HG02885 (cell line): ENCODE data around the gene JDP2.

ENCODE experiments used
- ATAC-seq: cut with Tn5 transposase; IDR thresholded peaks from one replicate; pipeline ENCODE4 v1.9.1; 2021; ENCODE audit warnings: mild to moderate bottlenecking; ENCODE audit not compliant: unreplicated experiment, poor library complexity

JDP2 gene

GRCh38 chr14:75434890-75435248, 7.0 kb downstream of the JDP2 start:
- ATAC-seq: no peak

GRCh38 chr14:75435473-75435872, 7.7 kb downstream of the JDP2 start:
- no peak for ATAC-seq

DNA sequence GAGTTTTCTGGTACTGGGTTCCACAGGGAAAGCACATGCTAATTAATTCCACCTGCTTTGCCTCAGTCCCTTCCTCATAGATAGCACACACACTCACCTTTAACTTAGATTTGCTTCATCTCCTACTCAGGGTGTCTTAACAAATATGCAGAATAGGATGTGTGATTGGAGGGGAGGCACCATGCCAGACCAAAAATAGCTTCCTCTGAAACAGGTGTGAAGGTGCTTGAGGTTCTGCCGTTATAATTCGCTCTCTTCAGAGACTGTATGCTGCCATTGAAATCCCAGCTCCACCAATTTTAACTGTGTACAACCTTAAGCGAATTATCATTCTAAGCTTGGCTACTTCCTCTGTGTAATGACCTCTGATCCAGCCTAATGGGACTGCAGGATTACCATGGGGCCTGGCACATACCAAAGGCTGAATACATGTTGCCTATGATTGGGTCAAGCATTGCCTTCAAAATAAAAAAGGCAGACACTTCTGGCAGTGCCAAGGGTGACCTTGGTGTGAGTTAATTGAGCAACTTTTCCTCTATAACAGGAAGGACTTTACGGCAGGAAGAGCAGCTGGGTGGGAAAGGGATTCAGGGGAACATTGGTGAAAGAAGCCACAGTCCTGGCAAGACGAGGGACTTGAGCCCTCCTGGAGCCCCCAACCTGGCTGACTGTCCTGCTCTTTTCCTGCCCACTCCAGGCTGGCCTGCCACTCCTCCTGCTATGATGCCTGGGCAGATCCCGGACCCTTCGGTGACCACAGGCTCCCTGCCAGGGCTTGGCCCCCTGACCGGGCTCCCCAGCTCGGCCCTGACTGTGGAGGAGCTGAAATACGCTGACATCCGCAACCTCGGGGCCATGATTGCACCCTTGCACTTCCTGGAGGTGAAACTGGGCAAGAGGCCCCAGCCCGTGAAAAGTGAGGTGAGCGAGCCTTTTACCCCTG, 9.7 kb downstream of the JDP2 start:
- ATAC-seq: no peak

DNA sequence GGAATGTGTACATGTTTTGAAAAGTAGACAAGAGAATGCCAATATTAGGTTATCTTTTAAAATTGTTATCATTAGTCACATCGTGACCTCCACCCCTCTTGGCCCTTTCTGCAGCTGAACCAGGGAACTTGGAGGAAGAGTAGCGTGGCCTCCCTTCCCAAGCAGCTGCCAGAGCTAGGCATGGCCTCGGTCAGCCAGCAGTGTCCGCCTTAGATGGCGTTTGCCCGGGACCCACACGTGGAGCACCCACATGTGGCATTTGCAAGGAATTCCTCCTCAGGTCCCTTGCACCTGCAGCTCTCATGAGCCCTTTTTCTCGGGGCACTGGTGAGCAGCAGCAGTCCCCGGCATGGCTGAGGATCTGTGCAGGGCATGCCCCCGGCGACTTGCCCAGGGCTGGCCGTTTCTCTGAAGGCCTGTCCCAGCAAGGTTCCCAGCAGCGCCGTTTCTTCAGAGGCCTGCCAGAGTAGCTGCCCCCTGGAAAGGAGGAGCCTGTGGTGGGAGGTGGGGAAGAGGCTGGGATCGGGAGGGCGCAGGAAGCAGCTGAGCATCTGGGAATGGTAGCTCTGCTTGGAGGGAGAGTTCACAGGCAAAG, 10.8 kb downstream of the JDP2 start:
- ATAC-seq: no peak

GRCh38 chr14:75439989-75440388, 12.2 kb downstream of the JDP2 start:
- ATAC-seq: no peak

- no peak for ATAC-seq
Observed at GRCh38 chr14:75440733-75441477, 13.1 kb downstream of the JDP2 start.

DNA sequence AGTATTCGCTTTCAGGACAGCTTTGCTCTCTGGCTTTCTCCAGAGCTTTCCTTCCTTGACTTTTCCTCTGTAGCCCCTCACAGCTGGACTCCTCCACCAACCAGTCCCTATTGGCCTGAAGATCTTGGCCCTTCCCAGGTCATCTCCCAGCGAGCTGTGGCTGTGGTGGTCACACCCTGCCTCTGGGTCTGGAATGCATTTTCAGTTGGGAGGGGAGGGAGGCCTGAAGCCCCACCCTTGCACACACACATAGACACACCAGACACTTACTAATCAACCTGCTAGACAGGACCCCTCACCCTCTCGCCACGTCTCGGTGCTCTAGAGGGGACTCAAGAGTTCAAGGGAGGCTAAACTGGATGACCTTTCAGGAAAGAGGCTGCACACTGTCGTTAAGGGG, 13.9 kb downstream of the JDP2 start:
- ATAC-seq: no peak

DNA sequence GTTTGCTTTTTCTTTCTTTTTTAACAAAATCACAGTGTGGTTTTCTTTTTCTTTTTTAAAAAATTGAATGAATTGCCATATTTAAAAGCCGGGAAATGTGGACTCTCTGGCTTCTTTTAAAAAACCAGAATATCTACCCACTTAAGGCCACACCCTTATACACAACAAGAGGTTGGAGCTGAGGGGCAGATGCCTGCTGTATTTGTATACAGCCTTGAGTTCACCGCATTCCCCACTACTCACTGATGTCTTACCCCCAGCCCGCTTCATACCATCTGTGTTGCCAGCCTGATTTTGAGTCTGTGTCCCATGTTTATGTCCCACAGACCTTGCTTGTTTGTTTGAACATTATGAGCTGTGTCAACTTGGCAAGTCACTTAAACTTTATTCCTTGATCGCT, 14.3 kb downstream of the JDP2 start:
- ATAC-seq: no peak

GRCh38 chr14:75442642-75443041, 14.8 kb downstream of the JDP2 start:
- ATAC-seq: no peak

GRCh38 chr14:75443203-75443969, 15.6 kb downstream of the JDP2 start:
- no peak for ATAC-seq

- ATAC-seq: no peak
Observed at GRCh38 chr14:75445236-75445635, 17.4 kb downstream of the JDP2 start.

GRCh38 chr14:75445963-75446362, 18.1 kb downstream of the JDP2 start:
- no peak for ATAC-seq

GRCh38 chr14:75446447-75446846, 18.6 kb downstream of the JDP2 start:
- ATAC-seq: no peak

DNA sequence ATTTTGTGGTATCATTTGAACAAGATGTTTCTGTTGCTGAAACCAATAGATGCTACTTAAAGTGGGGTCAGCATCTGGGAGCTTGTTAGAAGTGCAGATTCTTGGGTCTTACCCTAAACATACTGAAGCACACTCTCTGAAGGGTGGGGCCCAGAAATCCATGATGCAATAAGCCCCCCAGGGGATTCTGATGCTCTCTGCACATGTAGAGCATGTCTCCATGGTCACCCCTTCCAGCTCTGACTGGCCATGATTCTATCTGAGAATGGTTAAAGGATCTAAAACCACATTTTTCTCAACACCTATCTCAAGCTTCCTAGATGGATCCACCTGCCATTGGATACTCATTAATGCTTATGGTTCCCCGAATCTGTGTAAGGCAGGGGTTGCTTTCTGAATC, 20.4 kb downstream of the JDP2 start:
- ATAC-seq: no peak

DNA sequence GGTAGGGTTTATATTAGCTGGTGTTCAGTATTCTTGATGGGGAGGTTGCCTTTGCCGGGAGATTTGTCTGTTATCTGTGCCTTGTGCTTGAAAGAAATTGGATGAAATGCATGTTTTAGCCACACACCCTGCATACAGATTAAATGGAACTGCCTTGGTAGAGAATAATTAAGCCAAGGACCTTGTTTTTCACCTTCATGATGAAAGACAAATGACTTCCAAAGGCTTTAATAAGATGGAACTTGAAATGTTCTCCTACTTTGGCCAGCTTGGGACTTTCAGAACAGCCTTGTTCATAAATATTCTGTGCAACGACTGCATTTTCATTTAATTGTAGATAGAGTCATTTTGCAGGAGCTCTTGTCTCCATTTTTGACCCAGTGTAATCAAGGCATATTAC, 21.2 kb downstream of the JDP2 start:
- no peak for ATAC-seq

DNA sequence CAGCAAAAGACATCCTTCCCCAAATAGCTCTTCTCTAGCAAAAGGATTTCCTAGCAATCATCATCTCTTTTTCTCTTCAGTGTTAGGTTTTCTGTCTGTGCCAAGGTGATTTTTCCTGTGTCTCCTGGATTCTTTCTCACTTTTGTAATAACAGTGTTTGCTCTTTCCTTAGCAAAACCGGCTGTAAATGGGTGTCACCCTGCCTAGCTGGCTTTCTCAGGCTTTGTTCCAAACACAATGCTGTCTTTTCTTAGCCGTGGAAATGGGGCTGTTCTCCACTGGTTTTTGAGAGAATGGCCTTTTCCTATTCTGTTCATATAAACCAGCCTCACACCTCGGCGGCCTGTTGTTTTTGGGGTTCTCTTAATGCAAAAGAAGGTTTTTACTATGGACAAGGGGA, 21.9 kb downstream of the JDP2 start:
- ATAC-seq: no peak

DNA sequence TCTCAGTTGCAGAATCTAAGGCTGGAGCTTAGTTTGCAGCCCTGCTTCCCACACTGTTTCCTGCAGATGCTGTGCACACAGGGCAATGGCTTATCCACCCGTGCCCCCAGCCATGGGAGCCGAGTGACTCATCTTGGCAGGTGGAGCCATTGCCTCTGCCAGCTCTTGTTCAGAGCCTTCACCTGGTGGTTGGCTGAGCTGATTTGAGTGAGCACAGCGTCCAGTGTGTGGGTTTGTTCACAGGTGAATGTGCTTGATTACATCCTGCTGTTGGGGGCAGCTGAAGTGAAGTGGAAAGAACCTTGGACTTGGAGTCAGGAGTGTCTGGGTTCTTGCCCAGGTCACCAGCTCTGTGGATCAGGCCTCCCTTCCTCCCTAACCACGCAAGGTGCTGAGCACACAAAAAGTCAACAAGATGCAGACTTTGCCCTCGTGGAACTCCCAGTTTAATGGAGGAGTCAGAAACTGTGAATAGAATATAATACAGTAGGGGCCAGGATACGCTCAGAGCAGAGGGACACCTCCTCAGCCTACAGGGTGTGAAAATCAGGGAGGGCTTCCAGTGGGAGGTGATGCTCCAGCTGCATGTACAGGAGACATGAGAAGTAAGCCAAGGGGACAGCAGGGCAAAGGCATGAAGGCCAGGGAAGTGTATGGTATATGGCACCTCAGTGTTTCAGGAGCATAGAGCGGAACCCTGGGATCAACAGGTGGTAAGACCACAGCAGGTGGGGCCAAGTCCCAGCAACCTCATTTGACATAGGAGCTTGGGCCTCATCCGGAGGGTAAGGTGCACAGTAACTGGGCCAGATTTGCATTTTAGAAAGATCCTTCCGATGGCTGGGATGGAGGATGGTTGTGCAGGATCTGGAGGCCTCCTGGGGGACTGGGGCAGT, 22.8 kb downstream of the JDP2 start:
- ATAC-seq: no peak

- no peak for ATAC-seq
Observed at GRCh38 chr14:75452324-75452723, 24.5 kb downstream of the JDP2 start.
